Uterus (tissue), 4 donors: ENCODE data around the gene HECTD3. TPM values are rescaled to one million over a fixed set of nuclear protein-coding genes. Genes with fewer than 3 reads are reported as not detected.

Experiments used
- DNase-seq, 2 donors: peaks; one replicate each; pipeline ENCODE4 v3.0.0-alpha.2; 2019 to 2020
- H3K27ac ChIP-seq, 2 donors: fragments of 200-600 bp; sonication (generic); 1 replicate in 1 of 2; 2 replicates in 1 of 2; pipeline ENCODE4 v1.5.1; 2016 to 2018
- H3K27me3 ChIP-seq, 2 donors: fragments of 200-600 bp; sonication (generic); one replicate each; pipeline ENCODE4 v1.5.1; 2018 to 2019; ENCODE audit warnings: control low read depth in 1 of 2
- H3K36me3 ChIP-seq, 2 donors: fragments of 200-600 bp; sonication (generic); one replicate each; pipeline ENCODE4 v1.5.1; 2019; ENCODE audit warnings: control low read depth in 1 of 2
- H3K4me1 ChIP-seq, 2 donors: fragments of 200-600 bp; sonication (generic); one replicate each; pipeline ENCODE4 v1.5.1; 2018 to 2019; ENCODE audit warnings: control low read depth in 1 of 2
- H3K4me3 ChIP-seq, 2 donors: fragments of 200-600 bp; sonication (generic); 1 replicate in 1 of 2; 2 replicates in 1 of 2; pipeline ENCODE4 v1.5.1; 2018 to 2019; ENCODE audit warnings: mild to moderate bottlenecking in 1 of 2
- H3K9me3 ChIP-seq, 2 donors: fragments of 200-600 bp; sonication (generic); one replicate each; pipeline ENCODE4 v1.5.1; 2019; ENCODE audit warnings: control low read depth in 1 of 2
- POLR2A ChIP-seq, 2 donors: fragments of 450-650 bp; IDR thresholded peaks; one replicate each; pipeline ENCODE4 v1.6.1; 2016; ENCODE audit warnings: antibody characterized with exemption in 2 of 2, mild to moderate bottlenecking in 1 of 2, moderate library complexity in 1 of 2
- intact Hi-C: fragments of 100-400 bp; cut with DNase I; formaldehyde crosslinking; loops from one replicate; pipeline ENCODE4 v1.15.1; 2023; ENCODE audit warnings: low total_unique reads
- total RNA-seq, 4 donors: library from RNA; depleted of rRNA in 3 of 4; stranded (reverse); fragments of >200 nt in 3 of 4; gene quantifications; one replicate each; pipeline versions ENCODE4 v1.1.0 to v1.2.4, GENCODE V29; 2014 to 2023
- TF ChIP-seq, protein P1 (sequence below), 4 experiments: fragments of 200-600 bp in 2 of 4; fragments of 450-650 bp in 2 of 4; sonication (generic) in 2 of 4; IDR thresholded peaks; one replicate each; pipeline ENCODE4 v1.5.1; 2016 to 2019; ENCODE audit warnings: antibody characterized with exemption in 4 of 4, mild to moderate bottlenecking in 2 of 4, moderate library complexity in 1 of 4
- donor health status: DM: yes; HTN: yes; CAD: no.

Gene HECTD3
- total RNA-seq, 4 donors from 2014 or later: 13.8 to 41.3 (median 15.7) TPM

- Histone ChIP-seq H3K4me3 (peak within 1 kb of the TSS; percentile 48 to 88), H3K27me3 (no peaks in the 10 kb centered on the region), H3K27ac (peak within 1 kb of the TSS; percentile 76 to 83), H3K4me1 (peaks cover 0 to 11% of the 10 kb centered on the region in 2 donors), H3K9me3 (no peaks in the 10 kb centered on the region), H3K36me3 (no peaks in the 10 kb centered on the region)
- TF ChIP-seq POLR2A (IDR thresholded peaks at IDR 0.05): peak in 1 of 2 donors; percentile 22
- TF ChIP-seq, protein P1, sequence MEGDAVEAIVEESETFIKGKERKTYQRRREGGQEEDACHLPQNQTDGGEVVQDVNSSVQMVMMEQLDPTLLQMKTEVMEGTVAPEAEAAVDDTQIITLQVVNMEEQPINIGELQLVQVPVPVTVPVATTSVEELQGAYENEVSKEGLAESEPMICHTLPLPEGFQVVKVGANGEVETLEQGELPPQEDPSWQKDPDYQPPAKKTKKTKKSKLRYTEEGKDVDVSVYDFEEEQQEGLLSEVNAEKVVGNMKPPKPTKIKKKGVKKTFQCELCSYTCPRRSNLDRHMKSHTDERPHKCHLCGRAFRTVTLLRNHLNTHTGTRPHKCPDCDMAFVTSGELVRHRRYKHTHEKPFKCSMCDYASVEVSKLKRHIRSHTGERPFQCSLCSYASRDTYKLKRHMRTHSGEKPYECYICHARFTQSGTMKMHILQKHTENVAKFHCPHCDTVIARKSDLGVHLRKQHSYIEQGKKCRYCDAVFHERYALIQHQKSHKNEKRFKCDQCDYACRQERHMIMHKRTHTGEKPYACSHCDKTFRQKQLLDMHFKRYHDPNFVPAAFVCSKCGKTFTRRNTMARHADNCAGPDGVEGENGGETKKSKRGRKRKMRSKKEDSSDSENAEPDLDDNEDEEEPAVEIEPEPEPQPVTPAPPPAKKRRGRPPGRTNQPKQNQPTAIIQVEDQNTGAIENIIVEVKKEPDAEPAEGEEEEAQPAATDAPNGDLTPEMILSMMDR (IDR thresholded peaks at IDR 0.05): peak in 1 of 4 experiments; percentile 31
- intact Hi-C loops: loop anchor here (5.0 kb wide), 2 partner anchors 225 to 290 kb away; partner anchors contain the start of gene BEST4
- peak; percentile 92 to 93 for DNase-seq
These were observed 914 bp upstream of the HECTD3 start, which contains the start of gene UROD for GRCh38 chr1:45011837-45012638. Gene UROD (plus strand): TSS chr1:45012254. CDS start chr1:45012266, 12 bp downstream.

DNA sequence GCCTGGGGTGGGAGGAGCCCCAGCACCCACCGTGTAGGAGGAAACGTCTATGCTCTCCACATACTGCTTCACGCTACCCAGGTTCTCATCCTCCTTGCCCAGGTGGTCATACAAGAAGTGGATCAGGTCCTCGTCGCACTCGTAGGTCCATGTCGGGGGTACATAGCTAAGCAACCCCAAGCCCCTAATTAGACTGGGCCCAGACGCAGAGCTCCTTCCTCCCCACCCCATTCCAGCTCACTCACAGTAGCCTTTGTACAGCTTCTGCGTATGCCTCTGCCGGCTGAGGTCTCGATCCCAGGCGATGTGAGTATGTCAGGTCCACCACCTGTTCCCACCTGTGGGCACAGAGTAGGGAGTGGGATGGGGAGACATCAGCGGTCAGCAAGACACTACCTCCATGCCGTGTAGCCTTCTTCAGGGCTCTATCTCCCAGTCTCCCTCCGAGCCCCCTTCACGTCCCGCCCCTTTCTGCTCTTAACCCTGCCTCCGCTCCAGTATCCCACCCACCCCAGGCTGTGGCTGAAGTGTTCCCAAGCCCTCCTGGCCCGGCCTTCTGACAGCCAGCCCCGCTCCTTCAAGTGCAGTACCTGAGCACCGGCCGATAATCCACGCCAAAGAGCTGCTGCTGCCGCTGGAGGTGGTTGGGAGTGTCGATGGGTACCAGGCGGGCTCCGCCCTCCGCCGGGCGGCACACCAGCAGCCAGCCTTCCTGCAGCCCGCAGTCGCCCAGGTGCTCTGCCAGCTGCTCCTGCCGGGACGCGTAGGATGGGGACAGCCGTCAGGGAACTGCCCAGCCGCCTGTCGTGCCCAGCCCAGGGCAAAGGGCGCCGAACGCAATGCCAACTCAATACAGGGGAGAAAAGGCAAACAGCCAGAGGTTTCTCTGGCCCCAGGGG lies 919 bp downstream of the HECTD3 start:
- TF ChIP-seq POLR2A (IDR thresholded peaks at IDR 0.05): no peak
- TF ChIP-seq, protein P1 (IDR thresholded peaks at IDR 0.05): no peak
- peaks cover 0 to 11% of the 10 kb centered on the region in 2 donors for H3K4me1 ChIP-seq
- intact Hi-C loops: loop anchor here (5.0 kb wide), 2 partner anchors 223 to 292 kb away; partner anchors contain the start of gene BEST4
- no peaks in the 10 kb centered on the region for H3K9me3 ChIP-seq
- no peaks in the 10 kb centered on the region for H3K27me3 ChIP-seq
- peak overlapping the region; percentile 48 to 88 for H3K4me3 ChIP-seq
- DNase-seq: no peak
- peak overlapping the region; percentile 76 to 83 for H3K27ac ChIP-seq
- no peaks in the 10 kb centered on the region for H3K36me3 ChIP-seq

- intact Hi-C loops: no loop called here
- Histone ChIP-seq H3K9me3 (no peaks in the 10 kb centered on the region), H3K27me3 (no peaks in the 10 kb centered on the region), H3K36me3 (no peaks in the 10 kb centered on the region), H3K4me1 (peaks cover 0 to 11% of the 10 kb centered on the region in 2 donors), H3K27ac (peak overlapping the region in 1 of 2 donors; percentile 83), H3K4me3 (no peak overlapping the region)
- DNase-seq: no peak
- TF ChIP-seq, protein P1 (IDR thresholded peaks at IDR 0.05): no peak
- no peak for TF ChIP-seq POLR2A (IDR thresholded peaks at IDR 0.05)
These were observed 1.7 kb downstream of the HECTD3 start for GRCh38 chr1:45009296-45009865.

DNA sequence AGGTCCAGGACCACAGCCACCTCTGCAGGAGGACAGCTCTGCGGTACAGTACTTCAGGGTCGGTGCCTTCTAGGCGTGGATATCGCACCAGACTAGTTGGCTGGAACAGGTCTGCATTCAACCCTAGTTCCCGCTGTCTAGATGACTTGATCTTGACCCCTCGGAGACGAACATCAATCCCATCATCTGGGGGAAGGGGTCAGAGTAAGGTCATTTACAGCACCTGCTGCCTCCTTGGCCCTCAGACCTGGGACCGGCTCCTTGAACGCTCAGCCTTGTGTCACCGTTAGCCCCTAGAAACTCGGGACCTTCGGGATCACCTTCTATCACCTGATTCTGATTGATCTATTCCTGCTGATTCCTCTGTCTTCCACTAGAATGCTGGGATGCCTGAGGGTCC lies 2.6 kb downstream of the HECTD3 start:
- Histone ChIP-seq H3K27ac (no peak overlapping the region), H3K9me3 (no peaks in the 10 kb centered on the region), H3K4me3 (no peak overlapping the region), H3K4me1 (peaks cover 0 to 11% of the 10 kb centered on the region in 2 donors), H3K36me3 (no peaks in the 10 kb centered on the region), H3K27me3 (no peaks in the 10 kb centered on the region)
- no peak for DNase-seq
- no peak for TF ChIP-seq POLR2A (IDR thresholded peaks at IDR 0.05)
- TF ChIP-seq, protein P1 (IDR thresholded peaks at IDR 0.05): no peak
- intact Hi-C loops: no loop called here
